Caki2 (cell line): ENCODE results near the gene TTC19. TPM values are rescaled to one million over a fixed set of nuclear protein-coding genes. Genes with fewer than 3 reads are reported as not detected.
"Not testable (repeated sequence)": the region's sequence is repeated elsewhere in the genome, so short reads cannot be mapped to it uniquely, and the experiment has no call there.

ENCODE experiments used
- DNase-seq: peaks from one replicate; pipeline ENCODE4 v3.0.0-alpha.2; 2015; ENCODE audit warnings: low read depth
- in situ Hi-C: cut with HindIII; loops from 2 replicates; pipeline ENCODE4 v1.10.0; 2016; ENCODE audit warnings: low sequenced_read_pairs, low pct_unique_long_range_greater_than_20kb, mixed read lengths
- total RNA-seq: library from RNA; depleted of rRNA; stranded (reverse); fragments of >200 nt; shearing (Covaris generic); gene quantifications from 2 replicates; pipeline ENCODE4 v1.2.3, GENCODE V29; 2014; ENCODE audit warnings: low replicate concordance

The TTC19 gene
- total RNA-seq, 1 experiment from 2014 or later: 24.5 TPM

GRCh38 chr17:16013943-16014407 is 14.4 kb downstream of the TTC19 start:
- DNase-seq: peak; percentile 55
- in situ Hi-C loops: no loop called here

- no peak for DNase-seq
- in situ Hi-C loops: no loop called here
Observed at GRCh38 chr17:16019347-16019746, 19.7 kb downstream of the TTC19 start.

DNA sequence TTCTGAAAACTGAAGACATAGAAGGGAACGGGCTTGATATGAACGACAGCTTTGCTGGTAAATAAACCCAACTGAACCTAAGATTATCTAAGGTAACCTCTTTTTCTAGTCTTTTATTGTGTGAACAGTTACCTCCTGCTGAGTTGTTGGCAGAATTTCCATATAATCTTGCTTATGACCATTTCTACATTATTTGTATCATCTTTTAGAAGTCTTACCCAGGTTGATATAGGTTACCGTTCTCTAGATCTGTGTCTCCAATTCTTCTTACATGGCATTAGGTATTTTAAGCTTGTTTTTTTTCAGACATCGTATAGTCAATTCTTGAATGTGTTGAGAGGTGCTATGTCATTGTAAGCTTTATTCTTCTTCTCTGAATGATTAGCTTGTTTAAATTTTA is 24.3 kb downstream of the TTC19 start:
- in situ Hi-C loops: no loop called here

GRCh38 chr17:16025202-16025601 is 25.6 kb downstream of the TTC19 start:
- DNase-seq: no peak
- in situ Hi-C loops: no loop called here

More for the DNA sequence above, 24.3 kb downstream of the TTC19 start:
- no peak for DNase-seq

DNA sequence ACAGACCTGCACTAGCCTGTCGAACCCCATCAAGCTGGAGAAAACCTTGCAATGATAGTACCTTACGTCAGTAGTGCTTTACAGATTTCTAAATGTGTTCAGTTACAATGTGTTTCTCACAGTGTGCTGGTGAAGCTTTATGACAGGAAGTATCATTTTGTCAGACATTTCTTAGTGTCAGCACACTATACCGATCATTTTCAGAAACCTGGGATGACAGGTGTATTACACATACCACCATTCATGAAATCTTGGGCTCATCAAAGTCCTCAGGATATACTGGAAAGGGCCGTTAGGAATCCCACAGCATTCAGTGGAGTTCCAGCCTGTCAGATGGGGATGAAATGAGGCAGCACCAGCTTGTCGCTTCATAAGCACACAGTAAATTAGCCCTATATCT is 27.3 kb downstream of the TTC19 start:
- DNase-seq: no peak
- in situ Hi-C loops: no loop called here

GRCh38 chr17:16027708-16028584 is 28.3 kb downstream of the TTC19 start:
- DNase-seq: peak; percentile 60
- in situ Hi-C loops: no loop called here

DNA sequence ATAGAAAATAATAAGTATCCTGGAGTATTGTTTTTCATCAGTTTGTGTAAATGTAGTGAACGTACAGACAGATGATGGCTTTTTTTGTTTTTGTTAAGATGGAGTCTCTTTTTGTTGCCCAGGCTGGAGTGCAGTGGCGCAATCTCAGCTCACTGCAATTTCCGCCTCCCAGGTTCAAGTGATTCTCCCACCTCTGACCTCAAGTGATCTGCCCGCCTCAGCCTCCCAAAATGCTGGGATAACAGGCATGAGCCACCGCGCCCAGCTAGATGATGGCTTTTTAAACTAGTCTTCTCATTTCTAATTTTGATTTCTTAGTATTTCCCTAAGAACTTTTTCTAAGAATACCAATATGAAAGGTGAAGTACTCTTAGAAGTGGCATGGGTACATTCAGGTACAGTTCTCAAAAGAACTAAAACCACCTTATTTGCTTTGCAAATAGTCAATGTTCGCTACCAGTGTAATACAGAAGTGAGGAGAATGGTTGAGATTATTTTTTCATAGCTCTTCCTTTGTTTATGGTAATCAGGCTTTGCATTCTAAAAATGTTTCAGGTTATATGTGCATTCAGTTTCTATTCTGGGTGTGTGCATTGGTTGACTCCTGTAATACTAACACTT is 34.2 kb downstream of the TTC19 start:
- DNase-seq: no peak
- in situ Hi-C loops: no loop called here

GRCh38 chr17:16036261-16036660 is 36.6 kb downstream of the TTC19 start:
- in situ Hi-C loops: no loop called here
- DNase-seq: no peak

GRCh38 chr17:16037636-16038035 is 38.0 kb downstream of the TTC19 start:
- no peak for DNase-seq
- in situ Hi-C loops: no loop called here

- in situ Hi-C loops: no loop called here
- no peak for DNase-seq
Observed at GRCh38 chr17:16040710-16041251, 41.2 kb downstream of the TTC19 start.

- DNase-seq: no peak
- in situ Hi-C loops: no loop called here
Observed at GRCh38 chr17:16044487-16044886, 44.9 kb downstream of the TTC19 start.

DNA sequence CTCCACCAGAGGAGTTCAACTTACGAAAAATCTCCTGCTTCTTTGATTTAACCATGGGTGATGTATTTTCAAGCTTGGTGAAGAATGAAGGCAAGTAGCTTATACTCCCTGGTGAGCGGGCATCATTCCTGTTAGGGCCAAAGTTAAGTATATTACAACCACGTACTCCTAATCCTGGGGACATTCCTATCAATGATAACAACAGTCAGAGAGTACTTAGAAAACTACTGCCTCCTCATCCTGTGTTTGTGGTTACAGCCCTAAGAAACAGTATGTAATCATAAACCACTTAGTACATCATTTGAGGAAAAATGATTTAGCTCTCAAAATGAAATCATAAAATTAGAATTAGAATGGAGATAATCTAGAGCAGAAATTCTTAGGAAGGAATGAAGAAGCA is 47.3 kb downstream of the TTC19 start:
- DNase-seq: no peak
- in situ Hi-C loops: no loop called here

GRCh38 chr17:16048811-16049449 is 49.3 kb downstream of the TTC19 start:
- in situ Hi-C loops: no loop called here
- no peak for DNase-seq

- in situ Hi-C loops: no loop called here
Observed at GRCh38 chr17:16050844-16051243, 51.2 kb downstream of the TTC19 start.

DNA sequence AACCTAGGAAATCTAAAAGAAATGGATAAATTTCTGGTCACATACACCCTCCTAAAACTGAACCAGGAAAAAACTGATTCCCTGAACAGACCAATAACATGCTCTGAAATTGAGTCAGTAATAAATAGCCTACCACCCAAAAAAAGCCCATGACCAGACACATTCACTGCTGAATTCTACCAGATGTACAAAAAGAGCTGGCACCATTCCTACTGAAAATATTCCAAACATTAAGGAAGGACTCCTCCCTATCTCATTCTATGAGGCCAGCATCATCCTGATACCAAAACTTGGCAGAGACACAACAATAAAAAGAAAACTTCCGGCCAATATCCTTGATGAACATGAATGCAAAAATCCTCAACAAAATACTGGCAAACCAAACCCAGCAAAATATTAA is 52.9 kb downstream of the TTC19 start:
- no peak for DNase-seq
- in situ Hi-C loops: no loop called here

More at GRCh38 chr17:16050844-16051243, 51.2 kb downstream of the TTC19 start:
- DNase-seq: no peak

DNA sequence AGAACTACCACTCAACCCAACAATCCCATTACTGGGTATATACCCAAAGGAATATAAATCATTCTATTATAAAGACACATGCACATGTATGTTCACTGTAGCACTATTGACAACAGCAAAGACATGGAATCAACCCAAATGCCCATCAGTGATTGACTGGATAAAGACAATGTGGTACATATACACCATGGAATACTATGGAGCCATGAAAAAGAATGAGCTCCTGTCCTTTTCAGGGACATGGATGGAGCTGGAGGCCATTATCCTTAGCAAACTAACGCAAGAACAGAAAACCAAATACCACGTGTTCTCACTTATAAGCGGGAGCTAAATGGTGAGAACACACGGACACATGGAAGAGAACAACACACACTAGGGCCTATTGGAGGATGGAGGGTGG is 55.5 kb downstream of the TTC19 start:
- DNase-seq, in situ Hi-C loops: not testable (repeated sequence)

- in situ Hi-C loops: no loop called here
Observed at GRCh38 chr17:16061631-16062030, 62.0 kb downstream of the TTC19 start.

GRCh38 chr17:16066125-16066524 is 66.5 kb downstream of the TTC19 start:
- DNase-seq: no peak
- in situ Hi-C loops: no loop called here

More at GRCh38 chr17:16061631-16062030, 62.0 kb downstream of the TTC19 start:
- DNase-seq: no peak

- in situ Hi-C loops: no loop called here
- no peak for DNase-seq
Observed at GRCh38 chr17:16068323-16068722, 68.7 kb downstream of the TTC19 start.
